Embryonic facial prominence (tissue), 1 donor: ENCODE data around the gene DNAJC13.

ENCODE experiments used
- DNase-seq: peaks from one replicate; pipeline ENCODE4 v3.0.0-alpha.2; 2016; ENCODE audit errors: extremely low spot score

Gene DNAJC13

GRCh38 chr3:132406587-132406986, 10.7 kb upstream of the DNAJC13 start:
- no peak for DNase-seq

DNA sequence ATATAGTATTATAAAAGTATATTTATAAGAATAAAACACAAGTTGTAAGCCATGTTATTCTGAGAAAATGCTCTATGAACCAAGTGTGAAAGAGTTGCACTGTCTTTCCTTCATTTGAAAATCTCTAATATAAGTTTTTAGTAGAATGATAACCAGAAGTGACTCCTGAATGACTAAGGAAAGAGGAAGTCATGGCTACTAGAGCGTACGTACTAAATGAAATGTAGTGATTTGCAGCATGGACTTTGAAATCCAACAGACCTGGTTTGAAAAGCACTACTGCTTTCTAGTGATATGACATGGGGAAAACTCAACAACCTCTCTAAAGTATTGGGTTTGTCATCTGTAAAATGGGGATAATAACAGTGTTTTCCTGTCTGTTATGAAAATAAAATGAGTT, 10.3 kb upstream of the DNAJC13 start:
- no peak for DNase-seq

DNA sequence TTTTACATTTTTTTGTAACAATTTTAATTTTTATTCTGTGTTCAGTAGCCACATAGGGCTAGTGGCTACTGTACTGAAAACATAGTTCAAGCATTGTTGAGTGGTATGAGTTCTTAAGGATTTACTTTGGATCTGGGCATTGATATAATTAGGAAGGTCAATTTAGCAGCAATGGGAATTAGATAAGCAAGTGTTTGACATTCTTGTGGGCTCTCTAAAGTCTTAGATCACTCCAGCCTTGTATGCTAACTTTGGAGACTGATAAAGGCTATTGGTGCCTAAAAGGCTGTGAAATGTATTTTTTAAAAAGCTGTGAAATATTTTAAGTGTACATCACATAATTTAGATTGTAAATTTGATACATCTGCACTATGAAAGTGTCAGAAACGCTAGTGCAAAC, 2.5 kb upstream of the DNAJC13 start:
- DNase-seq: no peak

DNA sequence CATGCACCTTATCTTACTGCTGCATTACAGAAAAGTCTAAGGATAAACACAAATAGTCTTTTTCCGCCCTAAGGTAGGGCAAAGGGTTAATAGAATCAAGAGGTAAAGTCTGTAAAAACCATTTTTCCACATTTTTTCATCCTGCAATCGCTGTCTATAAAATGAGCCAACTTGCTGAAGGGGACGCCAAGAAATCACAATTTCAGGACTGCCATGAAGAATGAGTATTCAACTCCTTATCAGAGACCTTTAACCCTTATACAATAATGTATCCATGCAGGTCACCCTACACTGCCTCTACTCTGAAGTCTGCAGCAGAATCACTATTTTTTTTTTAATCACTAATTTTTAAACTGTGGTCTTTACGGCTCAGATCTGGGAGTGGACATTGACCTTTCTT, 1.1 kb upstream of the DNAJC13 start:
- no peak for DNase-seq

DNA sequence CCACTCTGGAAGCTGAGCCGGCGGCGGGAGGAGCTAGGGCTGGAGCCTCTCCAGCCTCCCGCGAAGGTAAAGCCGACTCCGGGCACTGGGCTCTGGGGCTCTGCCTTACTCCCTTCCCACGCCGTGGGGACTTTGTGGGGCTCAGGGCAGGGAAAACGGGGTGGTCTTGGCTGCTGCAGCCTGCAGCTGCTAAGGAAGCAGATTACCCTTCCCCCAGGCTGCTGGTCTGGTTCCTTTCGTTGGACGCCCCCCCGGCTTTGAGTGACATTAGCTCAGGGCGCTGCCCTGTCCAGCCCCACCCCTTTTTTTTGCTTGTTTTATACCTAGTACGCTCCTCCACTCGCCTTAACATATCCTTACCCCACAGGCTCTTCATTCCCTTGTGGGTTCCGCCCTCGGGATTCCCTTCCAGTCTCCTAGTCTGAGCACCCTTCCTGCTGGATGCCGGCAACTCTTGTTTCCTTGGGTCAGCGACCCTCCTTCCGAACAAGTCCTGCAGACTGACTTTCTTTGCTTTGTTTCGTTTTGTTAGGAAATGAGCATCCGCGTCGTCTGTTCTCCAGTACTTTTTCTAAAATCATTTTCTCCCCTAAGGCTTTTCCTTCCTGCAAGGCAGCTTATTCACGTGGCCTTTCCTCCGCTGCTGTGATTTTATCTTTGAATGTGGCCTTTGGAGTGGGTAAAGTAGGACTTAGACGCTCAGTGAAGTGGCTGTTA, 551 bp downstream of the DNAJC13 start:
- peak; percentile 26 for DNase-seq

- DNase-seq: no peak
Measured at GRCh38 chr3:132418916-132419315, 1.6 kb downstream of the DNAJC13 start.

GRCh38 chr3:132421832-132422231, 4.5 kb downstream of the DNAJC13 start:
- no peak for DNase-seq

- DNase-seq: no peak
Measured at GRCh38 chr3:132422531-132422930, 5.2 kb downstream of the DNAJC13 start.

GRCh38 chr3:132432639-132433038, 15.3 kb downstream of the DNAJC13 start:
- no peak for DNase-seq

DNA sequence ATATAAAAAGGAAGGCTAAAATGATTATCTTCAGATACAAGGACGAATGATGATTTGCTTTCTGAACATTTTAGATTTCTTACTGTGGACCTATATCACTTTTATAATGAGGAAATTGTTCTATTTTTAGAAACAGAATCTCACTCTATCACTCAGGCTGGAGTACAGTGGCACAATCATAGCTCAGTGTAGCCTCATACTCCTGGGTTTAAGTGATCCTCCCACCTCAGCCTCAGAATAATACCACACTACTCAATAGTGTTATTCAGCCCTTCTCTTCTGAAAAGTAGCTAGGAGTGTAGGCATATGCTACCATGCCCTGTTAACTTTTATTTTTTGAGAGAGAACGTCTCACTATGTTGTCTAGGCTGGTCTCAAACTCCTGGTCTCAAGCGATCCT, 15.8 kb downstream of the DNAJC13 start:
- DNase-seq: no peak

GRCh38 chr3:132435224-132435910, 18.1 kb downstream of the DNAJC13 start:
- DNase-seq: no peak

GRCh38 chr3:132435911-132436425, 18.7 kb downstream of the DNAJC13 start:
- no peak for DNase-seq

- DNase-seq: no peak
Measured at GRCh38 chr3:132443421-132443820, 26.1 kb downstream of the DNAJC13 start.

- no peak for DNase-seq
Measured at GRCh38 chr3:132444383-132444782, 27.1 kb downstream of the DNAJC13 start.

DNA sequence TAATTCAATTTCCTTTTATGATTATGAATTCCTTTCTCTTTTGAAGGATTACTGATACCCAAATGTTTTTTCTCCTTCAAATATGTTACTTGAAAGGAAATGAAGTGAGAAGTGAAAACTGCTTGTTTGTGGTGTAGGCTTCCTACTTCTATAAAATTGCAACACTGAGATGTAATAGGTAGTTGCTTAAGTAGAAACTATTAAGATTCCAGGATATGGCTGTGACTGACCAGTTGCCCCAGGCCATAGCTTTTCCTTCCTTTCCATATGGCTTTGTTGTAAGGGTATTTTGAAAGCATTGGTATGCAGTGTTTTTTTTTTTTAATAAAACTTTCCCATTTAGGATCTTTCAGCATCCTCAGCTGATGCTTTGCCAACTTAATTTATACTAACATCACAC, 28.5 kb downstream of the DNAJC13 start:
- DNase-seq: no peak

GRCh38 chr3:132448216-132448961, 31.1 kb downstream of the DNAJC13 start:
- no peak for DNase-seq

GRCh38 chr3:132456136-132456535, 38.8 kb downstream of the DNAJC13 start:
- DNase-seq: no peak

GRCh38 chr3:132456571-132456970, 39.3 kb downstream of the DNAJC13 start:
- no peak for DNase-seq

- DNase-seq: no peak
Measured at GRCh38 chr3:132457286-132457685, 40.0 kb downstream of the DNAJC13 start.

DNA sequence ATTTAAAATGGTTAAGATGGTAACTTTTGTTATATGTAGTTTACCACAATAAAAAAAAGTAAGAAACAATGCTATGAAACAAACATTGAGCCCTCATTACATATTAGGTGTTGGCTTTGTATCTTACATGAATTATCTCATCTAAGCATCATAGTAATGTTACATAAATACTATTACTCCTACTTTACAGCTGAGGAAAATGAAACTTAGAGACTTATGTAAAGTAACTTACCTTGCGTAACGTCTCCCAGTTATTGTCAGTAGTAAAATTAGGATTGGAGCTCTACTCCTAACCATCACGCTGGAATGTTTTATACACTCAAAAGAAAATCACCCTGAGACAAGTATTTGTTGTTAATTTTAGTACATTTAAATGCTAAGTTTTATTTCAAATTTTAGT, 42.2 kb downstream of the DNAJC13 start:
- no peak for DNase-seq

GRCh38 chr3:132461544-132461943, 44.2 kb downstream of the DNAJC13 start:
- no peak for DNase-seq

DNA sequence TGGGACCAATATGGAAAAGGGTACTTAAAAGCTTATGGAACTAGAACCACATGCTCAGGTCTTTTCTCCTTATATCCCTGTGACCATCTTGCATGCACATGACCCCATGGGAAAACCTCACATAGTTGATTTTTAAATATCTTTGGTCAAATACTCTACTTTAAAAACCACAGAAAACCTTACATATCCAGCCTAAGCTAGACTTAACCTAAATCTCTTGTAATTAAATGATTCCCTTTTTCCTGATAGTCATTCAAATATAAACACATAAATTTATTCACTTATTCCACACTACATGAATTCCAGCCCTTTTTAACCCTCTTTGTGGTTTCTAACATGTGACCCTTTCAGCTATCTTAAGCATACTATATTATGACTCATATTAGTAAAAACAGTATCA, 46.8 kb downstream of the DNAJC13 start:
- DNase-seq: no peak

GRCh38 chr3:132469326-132469725, 52.0 kb downstream of the DNAJC13 start:
- DNase-seq: no peak
